ENCODE measurements around the gene ABCC11.

The ABCC11 gene

DNA sequence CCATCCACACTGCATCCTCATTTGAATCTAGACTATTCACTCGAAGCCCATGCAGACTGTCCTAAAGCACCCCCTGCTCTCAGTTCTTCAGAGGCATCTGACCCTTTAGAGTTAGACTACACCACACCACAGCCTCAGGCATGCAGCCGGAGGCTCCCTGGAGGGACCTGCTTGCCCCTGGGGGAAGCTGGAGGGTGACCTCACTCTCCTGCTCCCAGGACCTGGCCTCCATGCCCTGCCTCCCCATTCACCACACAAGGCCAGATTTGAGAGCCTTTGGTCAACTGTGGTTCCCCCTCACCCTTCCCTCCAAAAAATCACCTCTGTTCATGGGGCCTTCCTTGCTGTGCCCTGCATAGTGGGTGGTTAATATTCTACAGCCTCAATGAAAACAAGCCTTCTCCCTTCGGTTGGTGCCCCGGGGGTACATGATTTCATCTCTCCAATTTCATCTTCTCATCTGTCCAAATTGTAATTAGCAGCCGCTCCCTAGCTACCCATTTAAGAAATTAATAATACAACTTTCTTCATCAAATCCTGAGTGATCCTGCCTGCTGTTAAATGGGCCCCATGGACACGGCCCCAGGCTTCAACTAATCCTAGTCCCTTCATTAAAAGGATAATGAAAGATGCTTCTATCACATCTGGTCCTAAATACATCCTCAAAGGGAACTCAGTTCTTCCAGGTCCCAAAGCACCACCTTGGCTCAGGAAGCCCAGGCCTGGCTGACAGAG lies 116.0 kb downstream of the ABCC11 start:
- Histone ChIP-seq H3K4me1 (ENCODE audit: insufficient read depth, low read length) (0 out of 2 replicates have a peak, but pooled peaks cover 6% of the 10 kb centered on the region), H3K9ac (ENCODE audit: low read depth, low read length) (no peak overlapping the region), H3K36me3 (ENCODE audit: insufficient read depth, low read length) (no peaks in the 10 kb centered on the region), H3K9me3 (ENCODE audit: control insufficient read depth, insufficient read depth, low read length) (no peaks in the 10 kb centered on the region)

DNA sequence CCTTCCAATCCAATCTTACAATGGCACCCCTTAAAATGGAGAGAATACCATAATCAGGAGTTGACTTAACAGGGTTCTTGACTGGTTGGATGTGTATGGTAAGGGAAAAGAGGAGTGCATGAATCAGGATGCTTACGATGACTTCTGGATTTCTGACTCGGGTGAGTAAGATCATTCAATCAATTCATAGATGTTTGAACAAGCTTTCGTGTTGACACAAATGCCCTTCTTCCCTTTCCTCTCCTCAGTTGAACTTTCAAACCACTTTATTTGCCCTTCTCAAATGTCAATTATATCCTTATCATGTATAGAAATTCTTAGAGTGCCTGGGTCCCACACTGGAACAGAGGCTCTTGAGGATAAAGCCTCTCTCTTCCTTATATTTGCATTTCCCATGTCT lies 117.4 kb downstream of the ABCC11 start:
- Histone ChIP-seq H3K9me3 (ENCODE audit: control insufficient read depth, insufficient read depth, low read length) (no peaks in the 10 kb centered on the region), H3K4me1 (ENCODE audit: insufficient read depth, low read length) (0 out of 2 replicates have a peak, but pooled peaks cover 6% of the 10 kb centered on the region), H3K9ac (ENCODE audit: low read depth, low read length) (no peak overlapping the region), H3K36me3 (ENCODE audit: insufficient read depth, low read length) (no peaks in the 10 kb centered on the region)

DNA sequence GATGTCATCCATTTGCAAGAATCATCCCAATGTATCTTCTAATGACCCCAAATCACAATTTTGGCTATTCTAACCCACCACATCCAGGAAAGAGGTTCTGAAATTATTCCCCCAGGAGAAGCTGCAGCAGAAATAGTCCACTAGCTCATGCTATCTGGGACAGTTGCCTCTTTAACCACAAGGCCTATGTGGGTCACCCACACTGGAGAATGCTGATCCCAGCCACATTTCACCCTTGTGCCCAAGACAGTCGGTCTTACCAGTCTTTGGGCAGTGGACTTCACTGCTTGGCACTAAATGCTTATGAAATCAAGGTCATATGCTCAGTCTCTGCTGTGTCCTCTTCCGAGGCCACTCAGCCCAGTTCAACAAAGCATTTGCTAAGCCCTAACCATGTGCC lies 118.6 kb downstream of the ABCC11 start:
- 0 out of 2 replicates have a peak, but pooled peaks cover 6% of the 10 kb centered on the region for H3K4me1 ChIP-seq (ENCODE audit: insufficient read depth, low read length)
- H3K36me3 ChIP-seq (ENCODE audit: insufficient read depth, low read length): no peaks in the 10 kb centered on the region
- H3K9me3 ChIP-seq (ENCODE audit: control insufficient read depth, insufficient read depth, low read length): no peaks in the 10 kb centered on the region
- no peak overlapping the region for H3K9ac ChIP-seq (ENCODE audit: low read depth, low read length)

DNA sequence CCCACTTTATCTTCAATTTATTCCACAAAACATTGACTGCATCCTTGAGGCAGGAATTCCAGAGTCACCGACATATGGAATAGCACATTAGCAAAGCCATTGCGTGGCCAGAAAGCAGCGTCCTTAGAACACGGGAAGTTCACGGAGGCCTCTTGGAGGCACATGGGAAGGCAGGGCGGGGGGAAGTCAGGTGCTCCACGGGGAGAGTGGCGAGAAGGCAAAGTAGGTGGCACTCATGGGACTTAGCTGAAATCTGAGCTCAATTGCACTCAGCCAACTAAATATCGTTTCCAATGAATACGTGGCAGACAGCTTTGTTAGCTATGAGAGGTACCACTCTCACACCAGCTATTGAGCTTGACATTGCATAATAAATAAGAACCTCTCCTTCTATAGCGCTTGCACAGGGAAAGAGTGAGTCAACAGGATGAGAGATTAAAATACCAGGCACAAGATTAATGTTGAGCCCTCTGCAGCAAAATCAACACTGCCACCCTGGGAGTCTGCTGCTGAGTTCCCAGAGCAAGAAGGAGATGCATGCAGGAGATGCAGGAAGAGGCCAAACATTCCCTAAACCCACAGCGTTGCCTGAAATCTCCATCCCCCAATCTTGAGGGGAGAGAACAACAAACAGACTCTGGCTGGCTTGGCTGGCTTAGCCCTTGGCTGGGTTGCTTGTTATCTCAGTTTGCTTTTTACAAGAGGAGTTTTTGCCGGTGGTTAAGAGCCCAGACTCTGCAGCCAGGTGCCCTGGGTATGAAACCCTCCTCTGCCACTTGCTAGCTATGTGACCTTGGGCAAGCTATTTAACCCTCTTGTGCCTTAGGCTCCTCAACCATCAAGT lies 120.3 kb downstream of the ABCC11 start:
- no peak overlapping the region for H3K9ac ChIP-seq (ENCODE audit: low read depth, low read length)
- H3K4me1 ChIP-seq (ENCODE audit: insufficient read depth, low read length): 0 out of 2 replicates have a peak, but pooled peaks cover 6% of the 10 kb centered on the region
- no peaks in the 10 kb centered on the region for H3K9me3 ChIP-seq (ENCODE audit: control insufficient read depth, insufficient read depth, low read length)

DNA sequence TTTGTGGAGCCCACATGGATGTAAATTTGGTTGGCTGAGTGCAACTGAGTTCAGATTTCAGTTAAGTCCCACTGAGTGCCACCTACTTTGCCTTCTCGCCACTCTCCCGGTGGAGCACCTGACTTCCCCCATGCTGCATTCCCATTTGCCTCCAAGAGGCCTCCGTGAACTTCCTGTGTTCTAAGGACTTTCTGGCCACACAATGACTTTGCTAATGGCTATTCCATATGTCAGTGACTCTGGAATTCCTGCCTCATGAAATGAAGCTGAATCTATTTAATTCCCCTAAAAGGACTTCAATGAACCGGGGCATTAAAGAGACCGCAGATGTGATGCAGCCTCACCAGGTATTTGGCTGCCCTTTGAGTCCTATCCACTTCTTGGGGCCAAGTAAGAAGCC lies 121.5 kb downstream of the ABCC11 start:
- Histone ChIP-seq H3K4me1 (ENCODE audit: insufficient read depth, low read length) (0 out of 2 replicates have a peak, but pooled peaks cover 6% of the 10 kb centered on the region), H3K9me3 (ENCODE audit: control insufficient read depth, insufficient read depth, low read length) (no peaks in the 10 kb centered on the region), H3K36me3 (ENCODE audit: insufficient read depth, low read length) (no peaks in the 10 kb centered on the region), H3K9ac (ENCODE audit: low read depth, low read length) (no peak overlapping the region)

More for the DNA sequence above, 120.3 kb downstream of the ABCC11 start:
- H3K36me3 ChIP-seq (ENCODE audit: insufficient read depth, low read length): no peaks in the 10 kb centered on the region

DNA sequence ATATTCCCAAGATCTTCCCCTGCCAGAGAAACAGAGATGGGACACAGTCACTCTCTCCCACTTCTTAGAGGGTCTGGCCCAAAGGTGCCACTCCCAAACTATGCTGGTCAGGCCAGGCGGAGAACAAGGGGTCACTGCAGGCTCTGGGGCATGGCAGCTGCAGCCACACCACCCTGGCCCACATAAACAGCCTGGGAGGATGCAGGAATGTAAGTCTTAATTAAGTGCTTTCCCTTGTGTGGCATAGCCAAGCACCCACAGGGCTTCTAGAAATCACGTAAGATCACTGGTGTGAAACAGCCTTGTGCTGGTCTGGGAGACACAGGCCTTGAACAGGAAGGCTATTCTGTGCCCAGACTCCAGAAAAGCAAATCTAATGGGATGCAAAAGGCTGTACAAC lies 123.1 kb downstream of the ABCC11 start:
- Histone ChIP-seq H3K9ac (ENCODE audit: low read depth, low read length) (no peak overlapping the region), H3K4me1 (ENCODE audit: insufficient read depth, low read length) (0 out of 2 replicates have a peak, but pooled peaks cover 6% of the 10 kb centered on the region), H3K36me3 (ENCODE audit: insufficient read depth, low read length) (no peaks in the 10 kb centered on the region), H3K9me3 (ENCODE audit: control insufficient read depth, insufficient read depth, low read length) (no peaks in the 10 kb centered on the region)

DNA sequence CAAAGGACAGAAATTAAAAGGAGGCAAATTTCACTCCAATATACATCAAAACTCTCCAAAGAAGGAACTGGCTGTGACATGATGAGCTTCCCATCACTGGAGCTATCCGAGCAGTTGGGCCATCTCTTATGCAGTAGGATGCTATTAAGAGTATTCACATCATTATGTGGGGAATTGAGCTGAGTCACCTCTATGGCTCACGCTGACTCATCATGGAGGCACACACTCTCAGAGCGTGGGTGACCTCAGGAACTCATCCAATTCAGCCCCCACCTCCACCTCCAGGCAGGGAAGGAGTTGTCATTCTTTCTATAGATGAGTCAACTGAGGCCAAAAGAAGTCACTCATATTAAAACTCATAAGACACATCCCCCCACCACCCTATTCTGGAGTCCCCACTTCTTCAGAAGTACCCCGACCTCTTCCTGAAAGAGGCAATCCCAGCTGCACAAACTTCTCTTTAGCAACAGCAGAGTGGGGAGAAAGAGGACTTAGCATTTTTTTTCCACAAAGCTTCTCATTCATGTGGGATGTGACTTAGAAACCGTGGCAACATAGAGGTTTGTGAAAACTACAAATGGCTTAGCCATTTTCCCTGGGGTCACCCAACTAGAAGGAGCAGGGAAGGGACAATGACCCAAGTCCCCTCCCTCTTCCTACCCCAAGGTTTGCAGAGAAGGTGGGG lies 124.1 kb downstream of the ABCC11 start:
- no peak overlapping the region for H3K9ac ChIP-seq (ENCODE audit: low read depth, low read length)
- no peaks in the 10 kb centered on the region for H3K9me3 ChIP-seq (ENCODE audit: control insufficient read depth, insufficient read depth, low read length)
- no peaks in the 10 kb centered on the region for H3K36me3 ChIP-seq (ENCODE audit: insufficient read depth, low read length)
- 0 out of 2 replicates have a peak, but pooled peaks cover 6% of the 10 kb centered on the region for H3K4me1 ChIP-seq (ENCODE audit: insufficient read depth, low read length)

DNA sequence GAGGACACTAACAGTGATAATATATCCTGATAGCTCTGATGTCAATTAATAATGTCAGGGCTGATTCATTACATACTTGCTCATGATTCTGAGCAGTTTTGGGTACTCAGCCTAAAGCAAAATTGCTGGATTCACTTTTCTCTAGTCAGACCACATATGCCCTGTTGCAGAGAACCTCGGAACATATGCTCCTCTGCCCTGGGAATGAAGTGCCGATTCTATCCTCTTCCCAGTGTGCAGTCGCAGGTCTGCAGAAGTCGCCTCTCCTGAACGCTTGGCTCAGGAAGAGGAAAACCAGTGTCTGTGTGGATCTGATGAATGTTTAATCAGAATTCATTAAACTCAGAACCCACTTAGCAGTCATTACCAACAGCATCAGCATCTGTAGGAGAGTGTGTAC lies 126.1 kb downstream of the ABCC11 start:
- Histone ChIP-seq H3K9ac (ENCODE audit: low read depth, low read length) (no peak overlapping the region), H3K4me1 (ENCODE audit: insufficient read depth, low read length) (no peaks in the 10 kb centered on the region), H3K36me3 (ENCODE audit: insufficient read depth, low read length) (no peaks in the 10 kb centered on the region)

DNA sequence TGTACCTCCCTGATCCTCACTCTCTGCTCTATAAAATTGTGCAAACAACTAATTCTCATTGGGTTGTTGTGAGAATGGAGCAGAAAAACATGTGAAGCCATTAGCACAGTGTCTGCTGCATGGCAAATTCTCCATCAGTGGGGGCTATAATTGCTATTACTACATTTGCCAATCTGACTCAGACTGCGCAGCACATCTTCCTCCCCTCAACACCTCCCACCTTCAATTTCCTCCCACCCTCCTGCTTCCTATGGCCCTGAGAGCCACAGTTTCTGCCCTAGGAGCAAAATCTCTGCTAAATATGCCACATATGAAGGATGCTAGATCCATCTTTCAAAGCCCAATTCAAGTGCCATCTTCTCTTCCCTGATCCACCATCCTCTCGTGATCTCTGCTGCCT lies 128.5 kb downstream of the ABCC11 start:
- no peak overlapping the region for H3K9ac ChIP-seq (ENCODE audit: low read depth, low read length)
- no peaks in the 10 kb centered on the region for H3K4me1 ChIP-seq (ENCODE audit: insufficient read depth, low read length)

More for the DNA sequence above, 126.1 kb downstream of the ABCC11 start:
- H3K9me3 ChIP-seq (ENCODE audit: control insufficient read depth, insufficient read depth, low read length): no peaks in the 10 kb centered on the region

DNA sequence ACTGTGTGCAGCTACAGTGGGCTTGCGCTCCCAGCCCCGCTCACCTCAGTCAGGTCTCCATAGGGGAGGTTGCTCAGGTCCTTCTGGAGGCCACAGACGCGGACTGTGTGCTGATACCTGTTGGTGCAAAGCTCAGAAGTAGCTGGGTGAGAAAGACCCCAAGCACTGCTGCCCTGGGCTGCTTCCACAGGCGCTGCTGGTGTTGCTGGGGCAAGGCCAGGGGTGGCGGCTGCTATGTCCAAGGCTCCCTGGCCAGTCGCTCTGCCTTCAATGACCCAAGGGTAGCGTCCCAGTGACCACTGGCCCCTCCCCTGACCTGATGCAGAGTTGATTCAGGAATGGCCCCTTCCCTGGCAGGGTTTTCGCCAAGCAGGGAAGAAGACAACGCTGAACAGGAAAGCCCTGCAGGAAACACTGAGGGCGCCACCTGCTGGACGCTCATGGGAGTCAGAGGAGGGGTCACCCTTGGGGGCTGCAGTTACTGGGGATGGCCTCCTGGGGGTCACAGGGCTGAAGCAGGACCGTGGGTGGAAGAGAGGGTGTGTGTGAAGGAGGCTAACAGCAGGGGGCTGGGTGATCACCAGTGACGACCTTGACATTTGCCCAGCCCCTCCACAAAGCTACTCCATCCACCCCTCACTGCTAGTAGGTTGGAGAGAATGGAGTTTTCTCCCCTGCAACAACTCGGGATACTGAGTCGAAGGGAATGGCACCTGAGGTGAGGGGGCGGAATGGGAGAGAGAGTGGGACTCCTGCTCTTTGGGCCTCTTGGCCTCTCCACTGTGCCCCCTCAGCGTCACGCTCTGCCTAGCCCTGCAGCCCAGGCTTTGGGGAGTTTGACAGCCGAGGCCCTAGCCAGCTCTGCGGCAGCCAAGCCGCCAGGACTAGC lies 129.9 kb downstream of the ABCC11 start:
- Histone ChIP-seq H3K9me3 (ENCODE audit: control insufficient read depth, insufficient read depth, low read length) (no peaks in the 10 kb centered on the region), H3K4me1 (ENCODE audit: insufficient read depth, low read length) (no peaks in the 10 kb centered on the region), H3K36me3 (ENCODE audit: insufficient read depth, low read length) (no peaks in the 10 kb centered on the region), H3K9ac (ENCODE audit: low read depth, low read length) (no peak overlapping the region)

More for the DNA sequence above, 128.5 kb downstream of the ABCC11 start:
- no peaks in the 10 kb centered on the region for H3K36me3 ChIP-seq (ENCODE audit: insufficient read depth, low read length)
- no peaks in the 10 kb centered on the region for H3K9me3 ChIP-seq (ENCODE audit: control insufficient read depth, insufficient read depth, low read length)
